ENCODE results near the gene ANKRD30BL.
"Not testable (repeated sequence)": the region's sequence is repeated elsewhere in the genome, so short reads cannot be mapped to it uniquely, and the experiment has no call there.

ANKRD30BL gene

GRCh38 chr2:132161161-132162124 lies at the start of gene ANKRD30BL:
TSS of gene ANKRD30BL (minus strand) at chr2:132161952. CDS start at chr2:132161705, 247 bp downstream.
- H3K27ac ChIP-seq; H3K4me3 ChIP-seq; DNase-seq (ENCODE audit: low spot score): not testable (repeated sequence)

- not testable (repeated sequence) for DNase-seq (ENCODE audit: low spot score); H3K4me3 ChIP-seq; H3K27ac ChIP-seq
Observed at GRCh38 chr2:132202866-132203265, 41.1 kb upstream of the ANKRD30BL start.

GRCh38 chr2:132192854-132193253 lies 31.1 kb upstream of the ANKRD30BL start:
- H3K27ac ChIP-seq; DNase-seq (ENCODE audit: low spot score); H3K4me3 ChIP-seq: not testable (repeated sequence)

GRCh38 chr2:132167100-132167499 lies 5.3 kb upstream of the ANKRD30BL start:
- H3K27ac ChIP-seq; H3K4me3 ChIP-seq; DNase-seq (ENCODE audit: low spot score): not testable (repeated sequence)

GRCh38 chr2:132162125-132162660 lies 441 bp upstream of the ANKRD30BL start:
- not testable (repeated sequence) for DNase-seq (ENCODE audit: low spot score); H3K4me3 ChIP-seq; H3K27ac ChIP-seq

GRCh38 chr2:132146774-132147173 lies 15.0 kb downstream of the ANKRD30BL start:
- DNase-seq (ENCODE audit: low spot score); H3K27ac ChIP-seq; H3K4me3 ChIP-seq: not testable (repeated sequence)
- peak; percentile 30 for TF ChIP-seq CTCF (IDR thresholded peaks at IDR 0.05)
